Mesendoderm (in vitro differentiated cells): ENCODE data around the gene PCAT6. TPM values are rescaled to one million over a fixed set of nuclear protein-coding genes. Genes with fewer than 3 reads are reported as not detected.

ENCODE experiments used
- DNase-seq: peaks from one replicate; pipeline ENCODE4 v3.0.0; 2013
- H2AK5ac ChIP-seq: 2 replicates; pipeline ENCODE4 v1.6.1; 2013; ENCODE audit warnings: low read length, inconsistent platforms
- H2BK120ac ChIP-seq: 2 replicates; pipeline ENCODE4 v1.6.1; 2013; ENCODE audit warnings: low read depth, mild to moderate bottlenecking, low read length, moderate library complexity, mixed read lengths
- H2BK15ac ChIP-seq: replicated peaks from 2 replicates; pipeline ENCODE4 v1.6.1; 2013; ENCODE audit warnings: low read depth, mild to moderate bottlenecking, moderate library complexity
- H2BK5ac ChIP-seq: 2 replicates; pipeline ENCODE4 v1.6.1; 2013; ENCODE audit warnings: low read length, inconsistent platforms
- H3K18ac ChIP-seq: 2 replicates; pipeline ENCODE4 v1.6.1; 2013; ENCODE audit warnings: mild to moderate bottlenecking, low read length, mixed read lengths
- H3K23ac ChIP-seq: one replicate; pipeline ENCODE4 v1.6.1; 2013; ENCODE audit warnings: low read length
- H3K27ac ChIP-seq: 2 replicates; pipeline ENCODE4 v1.5.1; 2013; ENCODE audit warnings: low read depth, mild to moderate bottlenecking, inconsistent platforms, low read length, moderate library complexity
- H3K27me3 ChIP-seq: 2 replicates; pipeline ENCODE4 v1.6.1; 2013; ENCODE audit warnings: low read length, control low read depth, mild to moderate bottlenecking, inconsistent platforms; ENCODE audit not compliant: insufficient read depth, poor library complexity
- H3K36me3 ChIP-seq: 2 replicates; pipeline ENCODE4 v1.6.1; 2013; ENCODE audit warnings: low read length, inconsistent platforms; ENCODE audit not compliant: control insufficient read depth, insufficient read depth
- H3K4ac ChIP-seq: one replicate; pipeline ENCODE4 v1.6.1; 2013; ENCODE audit warnings: low read depth, mild to moderate bottlenecking, low read length, moderate library complexity
- H3K4me1 ChIP-seq: 2 replicates; pipeline ENCODE4 v1.6.1; 2013; ENCODE audit warnings: low read depth, low read length, inconsistent platforms; ENCODE audit not compliant: control insufficient read depth
- H3K4me2 ChIP-seq: 2 replicates; pipeline ENCODE4 v1.6.1; 2013; ENCODE audit warnings: low read length
- H3K4me3 ChIP-seq: 2 replicates; pipeline ENCODE4 v1.5.1; 2013; ENCODE audit warnings: mild to moderate bottlenecking, low read length
- H3K56ac ChIP-seq: one replicate; pipeline ENCODE4 v1.6.1; 2013; ENCODE audit warnings: low read length
- H3K79me1 ChIP-seq: 2 replicates; pipeline ENCODE4 v1.6.1; 2013; ENCODE audit warnings: low read length, inconsistent platforms
- H3K79me2 ChIP-seq: 2 replicates; pipeline ENCODE4 v1.6.1; 2013; ENCODE audit warnings: mild to moderate bottlenecking, low read length; ENCODE audit not compliant: control insufficient read depth, insufficient read depth
- H3K9ac ChIP-seq: 2 replicates; pipeline ENCODE4 v1.6.1; 2013; ENCODE audit warnings: low read length, inconsistent platforms
- H4K5ac ChIP-seq: one replicate; pipeline ENCODE4 v1.6.1; 2013; ENCODE audit warnings: low read length
- H4K8ac ChIP-seq: one replicate; pipeline ENCODE4 v1.6.1; 2013; ENCODE audit warnings: low read depth, mild to moderate bottlenecking, control low read depth, low read length, moderate library complexity
- WGBS: extraction: QIAGEN DNeasy Blood & Tissue Kit; methylation state at CpG from one replicate; pipeline ENCODE4 v1.1.7; 2013; ENCODE audit warnings: low lambda C conversion rate, missing lambda C conversion rate; ENCODE audit not compliant: insufficient coverage; ENCODE audit errors: extremely low coverage; 5-methylcytosine and 5-hydroxymethylcytosine counted together
- small RNA-seq: library from polyadenylated mRNA; stranded (forward); fragments of <200 nt; extraction: miRNeasy Mini kit (QIAGEN cat#:217004); gene quantifications from one replicate; pipeline ENCODE3, GENCODE V24; 2013; ENCODE audit not compliant: insufficient read depth

Gene PCAT6

DNA sequence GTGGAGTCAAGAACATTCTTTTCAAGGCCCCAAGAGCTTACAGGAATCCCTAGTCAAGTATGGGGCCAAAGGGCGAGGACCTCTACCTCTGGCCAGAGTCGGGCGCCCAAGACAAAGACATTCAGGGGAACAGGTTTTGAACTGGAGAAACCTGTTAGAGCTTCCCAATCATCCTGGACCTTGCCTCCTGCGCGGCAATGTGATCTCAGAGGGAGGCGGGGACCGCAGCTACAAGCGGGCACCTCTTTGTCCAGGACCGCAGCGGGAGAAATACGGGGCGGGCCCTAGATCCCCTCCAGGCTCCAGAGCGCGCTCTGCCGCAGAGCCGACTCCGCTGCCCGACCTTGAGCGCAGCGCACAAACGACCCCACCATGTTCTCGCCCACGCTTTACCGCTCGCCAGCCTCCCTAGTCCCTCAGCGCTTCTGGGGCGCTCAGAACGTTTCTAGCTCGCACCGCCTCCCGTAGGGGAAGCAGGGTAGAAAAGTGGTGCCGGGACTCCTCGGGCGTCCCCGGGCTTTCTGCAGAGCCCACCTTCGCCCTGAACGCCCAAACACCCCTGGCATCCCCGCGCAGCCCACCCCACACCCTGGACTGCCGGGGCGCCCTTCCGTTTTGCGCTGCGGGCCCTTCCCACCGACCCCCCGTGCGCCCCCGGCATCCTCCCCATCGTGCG lies 50.1 kb downstream of the PCAT6 start:
- Histone ChIP-seq H4K8ac (no peak overlapping the region), H3K27ac (no peak overlapping the region), H3K18ac (no peak overlapping the region), H3K4me1 (no peaks in the 10 kb centered on the region), H3K27me3 (no peaks in the 10 kb centered on the region), H3K9ac (peak overlapping the region; percentile 78), H2BK15ac (no peak overlapping the region), H3K4me3 (peak overlapping the region; percentile 51), H3K4me2 (peak overlapping the region; percentile 32), H3K56ac (peak overlapping the region; percentile 87), H3K79me2 (peaks cover 6% of the 10 kb centered on the region), H4K5ac (no peak overlapping the region), H3K23ac (no peak overlapping the region), H2AK5ac (no peak overlapping the region), H2BK120ac (no peak overlapping the region), H2BK5ac (no peak overlapping the region), H3K79me1 (peaks cover 6% of the 10 kb centered on the region), H3K36me3 (peaks cover 3% of the 10 kb centered on the region), H3K4ac (no peak overlapping the region)
- no CpG with 5 or more reads among the region's 50 CpGs for WGBS
- peak; percentile 94 for DNase-seq

Small RNA genes lying within 50 kb of the gene (small RNA-seq; reads per million reads assigned to genes)
- not detected for gene AC098934.3
